Peyer's patch (tissue), 4 donors: ENCODE results near the gene HPCAL1. TPM values are rescaled to one million over a fixed set of nuclear protein-coding genes. Genes with fewer than 3 reads are reported as not detected.

Experiments
- DNase-seq, 3 donors: peaks; one replicate each; pipeline ENCODE4 v3.0.0-alpha.2; 2017 to 2019
- H3K27ac ChIP-seq, 4 donors: fragments of 200-600 bp; sonication (generic); one replicate each; pipeline ENCODE4 v1.5.1; 2016 to 2019
- H3K27me3 ChIP-seq, 2 donors: fragments of 200-600 bp; sonication (generic); one replicate each; pipeline ENCODE4 v1.5.1; 2019
- H3K36me3 ChIP-seq, 3 donors: fragments of 200-600 bp; sonication (generic); one replicate each; pipeline ENCODE4 v1.5.1; 2016 to 2019
- H3K4me1 ChIP-seq, 4 donors: fragments of 200-600 bp; sonication (generic); one replicate each; pipeline ENCODE4 v1.5.1; 2016 to 2019
- H3K4me3 ChIP-seq, 4 donors: fragments of 200-600 bp; sonication (generic); 1 replicate in 3 of 4; 2 replicates in 1 of 4; pipeline ENCODE4 v1.5.1; 2016 to 2019; ENCODE audit warnings: mild to moderate bottlenecking in 1 of 4
- H3K9me3 ChIP-seq, 4 donors: fragments of 200-600 bp; sonication (generic); one replicate each; pipeline ENCODE4 v1.5.1; 2016 to 2019; ENCODE audit warnings: mild to moderate bottlenecking in 1 of 4
- CTCF ChIP-seq, 6 experiments: fragments of 450-650 bp in 4 of 6; fragments of 200-600 bp in 2 of 6; sonication (generic) in 1 of 6; IDR thresholded peaks; one replicate each; pipeline ENCODE4 v1.5.1; 2017 to 2019; ENCODE audit warnings: antibody characterized with exemption in 6 of 6, mild to moderate bottlenecking in 3 of 6, moderate library complexity in 1 of 6
- POLR2A ChIP-seq, 2 donors: fragments of 450-650 bp; IDR thresholded peaks; one replicate each; pipeline ENCODE4 v1.5.1; 2017; ENCODE audit warnings: antibody characterized with exemption in 2 of 2, mild to moderate bottlenecking in 2 of 2, moderate library complexity in 2 of 2
- total RNA-seq, 4 donors: library from RNA; depleted of rRNA; stranded (reverse); fragments of >200 nt; gene quantifications; one replicate each; pipeline ENCODE4 v1.1.0, GENCODE V29; 2016

Gene HPCAL1
- total RNA-seq, 4 donors from 2014 or later: 123 to 270 (median 156) TPM

GRCh38 chr2:10266133-10266620, 36.5 kb upstream of the HPCAL1 start:
- no peaks in the 10 kb centered on the region for H3K36me3 ChIP-seq
- TF ChIP-seq POLR2A (IDR thresholded peaks at IDR 0.05) (no peak), CTCF (IDR thresholded peaks at IDR 0.05) (no peak)
- H3K27ac ChIP-seq: no peak overlapping the region
- no peak overlapping the region for H3K4me3 ChIP-seq
- H3K27me3 ChIP-seq: no peaks in the 10 kb centered on the region
- H3K9me3 ChIP-seq: no peaks in the 10 kb centered on the region
- DNase-seq: peak in 2 of 3 donors; percentile 34 to 43
- peaks cover 0 to 31% (median 0%) of the 10 kb centered on the region in 4 donors for H3K4me1 ChIP-seq

GRCh38 chr2:10267036-10267435, 35.7 kb upstream of the HPCAL1 start:
- Histone ChIP-seq H3K27me3 (no peaks in the 10 kb centered on the region), H3K9me3 (no peaks in the 10 kb centered on the region), H3K4me3 (no peak overlapping the region), H3K4me1 (peaks cover 0 to 32% (median 0%) of the 10 kb centered on the region in 4 donors), H3K36me3 (no peaks in the 10 kb centered on the region), H3K27ac (peak overlapping the region in 3 of 4 donors; percentile 40 to 82 (median 67))
- no peak for TF ChIP-seq CTCF (IDR thresholded peaks at IDR 0.05)
- peak in 2 of 3 donors; percentile 32 to 36 for DNase-seq

DNA sequence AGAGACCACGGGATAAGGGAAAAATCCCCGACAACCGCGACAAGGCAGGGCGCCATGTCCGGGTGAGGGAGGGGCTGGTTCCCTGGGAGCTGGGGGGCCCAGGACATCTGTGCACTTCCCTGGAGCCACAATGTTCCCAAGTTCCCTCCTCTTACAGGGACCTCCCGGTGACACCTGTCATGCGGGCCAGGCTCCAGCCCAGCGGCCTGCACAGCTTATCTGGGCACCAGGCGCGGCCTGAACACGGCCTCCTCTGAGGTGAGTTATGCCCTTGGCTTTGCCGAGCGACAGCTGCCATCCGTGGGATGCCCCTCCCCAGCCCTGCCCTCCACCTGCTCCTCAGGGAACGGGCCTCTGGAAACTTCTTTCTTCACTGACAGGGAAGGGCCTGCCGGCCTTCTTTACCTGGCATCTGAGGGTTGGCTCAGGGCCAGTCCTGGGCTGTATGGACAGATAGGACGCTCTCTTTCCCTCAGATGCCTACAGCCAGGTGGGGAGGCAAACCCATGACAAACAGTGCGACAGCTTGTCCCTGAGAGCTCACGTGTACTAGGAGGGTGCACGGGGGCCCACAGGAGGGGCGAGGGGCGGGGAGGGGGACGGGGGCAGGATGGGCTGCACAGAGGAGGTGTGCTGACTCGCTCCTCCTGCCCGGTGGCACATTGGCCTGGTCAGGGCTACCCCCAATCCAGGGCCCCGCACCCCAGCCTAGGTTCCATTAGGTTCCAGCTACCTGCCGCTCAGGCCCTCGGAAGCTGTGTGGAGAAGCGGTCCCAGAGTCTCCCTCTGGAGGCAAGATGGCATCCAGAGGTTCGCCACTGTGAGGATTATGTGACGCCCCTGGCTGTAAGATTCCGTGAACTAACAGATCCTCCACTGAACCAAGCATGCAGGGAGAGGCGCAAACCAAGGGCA, 34.9 kb upstream of the HPCAL1 start:
- no peaks in the 10 kb centered on the region for H3K27me3 ChIP-seq
- peak in 2 of 3 donors; percentile 87 to 92 for DNase-seq
- H3K4me1 ChIP-seq: peaks cover 0 to 32% (median 0%) of the 10 kb centered on the region in 4 donors
- TF ChIP-seq POLR2A (IDR thresholded peaks at IDR 0.05) (peak in 1 of 2 donors; percentile 14), CTCF (IDR thresholded peaks at IDR 0.05) (peak in 3 of 6 experiments; percentile 12 to 32 (median 15))
- H3K36me3 ChIP-seq: no peaks in the 10 kb centered on the region
- H3K4me3 ChIP-seq: no peak overlapping the region
- H3K9me3 ChIP-seq: no peaks in the 10 kb centered on the region
- peak overlapping the region in 2 of 4 donors; percentile 67 to 82 for H3K27ac ChIP-seq

DNA sequence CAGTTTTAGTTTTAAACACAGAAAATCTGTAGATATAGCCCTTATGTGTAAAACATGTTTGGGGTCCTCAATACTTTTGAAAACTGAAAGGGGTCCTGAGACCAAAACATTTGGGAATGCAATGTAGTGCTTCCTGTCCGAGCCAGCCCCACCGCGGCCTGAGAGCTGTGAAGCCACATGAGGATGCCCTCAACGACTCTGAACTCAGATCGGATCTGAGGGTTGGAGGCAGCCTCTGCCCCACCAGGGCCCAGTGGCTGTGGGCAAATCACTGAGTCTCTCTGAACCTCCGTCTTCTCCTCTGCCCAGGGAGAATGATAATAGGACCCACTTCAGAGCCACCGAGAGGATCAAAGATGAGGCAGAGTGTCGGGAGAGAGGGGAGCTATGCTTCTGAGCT, 33.4 kb upstream of the HPCAL1 start:
- Histone ChIP-seq H3K9me3 (no peaks in the 10 kb centered on the region), H3K27me3 (no peaks in the 10 kb centered on the region), H3K27ac (peak overlapping the region in 3 of 4 donors; percentile 72 to 92 (median 82)), H3K36me3 (no peaks in the 10 kb centered on the region), H3K4me1 (peaks cover 0 to 32% (median 0%) of the 10 kb centered on the region in 4 donors), H3K4me3 (peak overlapping the region in 1 of 4 donors; percentile 32)
- no peak for TF ChIP-seq CTCF (IDR thresholded peaks at IDR 0.05)
- TF ChIP-seq POLR2A (IDR thresholded peaks at IDR 0.05): no peak
- peak in 2 of 3 donors; percentile 14 to 43 for DNase-seq

GRCh38 chr2:10269711-10270610, 32.7 kb upstream of the HPCAL1 start:
- TF ChIP-seq POLR2A (IDR thresholded peaks at IDR 0.05) (peak; percentile 32 to 63), CTCF (IDR thresholded peaks at IDR 0.05) (no peak)
- Histone ChIP-seq H3K4me1 (peaks cover 0 to 32% (median 0%) of the 10 kb centered on the region in 4 donors), H3K36me3 (no peaks in the 10 kb centered on the region), H3K4me3 (peak overlapping the region in 1 of 4 donors; percentile 32), H3K27ac (peak overlapping the region in 3 of 4 donors; percentile 72 to 92 (median 82)), H3K27me3 (no peaks in the 10 kb centered on the region), H3K9me3 (no peaks in the 10 kb centered on the region)
- DNase-seq: peak in 2 of 3 donors; percentile 88 to 89
